ENCODE data around the gene RERE.

GRCh38 chr1:8597455-8597854 is 220.0 kb downstream of the RERE start:
- TF ChIP-seq, protein P1, sequence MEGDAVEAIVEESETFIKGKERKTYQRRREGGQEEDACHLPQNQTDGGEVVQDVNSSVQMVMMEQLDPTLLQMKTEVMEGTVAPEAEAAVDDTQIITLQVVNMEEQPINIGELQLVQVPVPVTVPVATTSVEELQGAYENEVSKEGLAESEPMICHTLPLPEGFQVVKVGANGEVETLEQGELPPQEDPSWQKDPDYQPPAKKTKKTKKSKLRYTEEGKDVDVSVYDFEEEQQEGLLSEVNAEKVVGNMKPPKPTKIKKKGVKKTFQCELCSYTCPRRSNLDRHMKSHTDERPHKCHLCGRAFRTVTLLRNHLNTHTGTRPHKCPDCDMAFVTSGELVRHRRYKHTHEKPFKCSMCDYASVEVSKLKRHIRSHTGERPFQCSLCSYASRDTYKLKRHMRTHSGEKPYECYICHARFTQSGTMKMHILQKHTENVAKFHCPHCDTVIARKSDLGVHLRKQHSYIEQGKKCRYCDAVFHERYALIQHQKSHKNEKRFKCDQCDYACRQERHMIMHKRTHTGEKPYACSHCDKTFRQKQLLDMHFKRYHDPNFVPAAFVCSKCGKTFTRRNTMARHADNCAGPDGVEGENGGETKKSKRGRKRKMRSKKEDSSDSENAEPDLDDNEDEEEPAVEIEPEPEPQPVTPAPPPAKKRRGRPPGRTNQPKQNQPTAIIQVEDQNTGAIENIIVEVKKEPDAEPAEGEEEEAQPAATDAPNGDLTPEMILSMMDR (IDR thresholded peaks at IDR 0.05), result no peak
- no peak for TF ChIP-seq EP300 (IDR thresholded peaks at IDR 0.05)
